Activated CD8-positive, alpha-beta memory T cell treated with anti-CD3 and anti-CD28 coated beads, Interleukin-2, amount 10 ng/mL, durations not matched to agents 7 days and 5 days (primary cell): ENCODE measurements around the gene BDH1. TPM values are rescaled to one million over a fixed set of nuclear protein-coding genes. Genes with fewer than 3 reads are reported as not detected.
"Not testable (repeated sequence)": the region's sequence is repeated elsewhere in the genome, so short reads cannot be mapped to it uniquely, and the experiment has no call there.

Experiments
- ATAC-seq: fragments of 150-1000 bp; cut with Tn5 transposase; one replicate; pipeline ENCODE4 v1.10.0; 2021; ENCODE audit warnings: moderate library complexity
- CTCF ChIA-PET: fragments of 350-600 bp; sonication (Branson Sonifier 250); formaldehyde crosslinking; loops from one replicate; lab custom pipeline; 2021; ENCODE audit warnings: antibody characterized with exemption; lab: Charles Lee
- DNase-seq: peaks from one replicate; pipeline ENCODE4 v3.0.0-alpha.2; 2020
- H3K27ac Mint-ChIP-seq: one replicate; pipeline ENCODE4 v1.8.0; 2021; ENCODE audit warnings: mild to moderate bottlenecking, mixed read lengths
- H3K27me3 Mint-ChIP-seq: one replicate; pipeline ENCODE4 v1.8.0; 2021; ENCODE audit warnings: mixed read lengths
- H3K36me3 Mint-ChIP-seq: one replicate; pipeline ENCODE4 v1.8.0; 2021; ENCODE audit warnings: mild to moderate bottlenecking, mixed read lengths
- H3K4me1 Mint-ChIP-seq: one replicate; pipeline ENCODE4 v1.8.0; 2021; ENCODE audit warnings: mixed read lengths
- H3K4me3 Mint-ChIP-seq: one replicate; pipeline ENCODE4 v1.8.0; 2021; ENCODE audit warnings: mild to moderate bottlenecking, moderate library complexity, mixed read lengths
- H3K9me3 Mint-ChIP-seq: one replicate; pipeline ENCODE4 v1.8.0; 2022; ENCODE audit warnings: low read depth, mixed read lengths
- total RNA-seq, 2 experiments: library from RNA; stranded (reverse); gene quantifications; one replicate each; pipeline ENCODE4 v1.2.3, GENCODE V29; 2021

The BDH1 gene
- total RNA-seq, 2 experiments from 2014 or later = 75.8 to 80.9 TPM

GRCh38 chr3:197486861-197487260, 68.9 kb downstream of the BDH1 start:
- DNase-seq = no peak
- CTCF ChIA-PET = interaction anchor here (0.7 to 1.1 kb wide), 2 partner anchors 15 to 115 kb away, joined by 3 to 5 read pairs; no protein-coding TSS in a partner anchor
- ATAC-seq = no peak
- Mint-ChIP-seq H3K4me3 (no peak overlapping the region), H3K27me3 (peaks cover 24% of the 10 kb centered on the region), H3K9me3 (no peaks in the 10 kb centered on the region), H3K36me3 (no peaks in the 10 kb centered on the region), H3K4me1 (no peaks in the 10 kb centered on the region), H3K27ac (no peak overlapping the region)

GRCh38 chr3:197485143-197485542, 70.6 kb downstream of the BDH1 start:
- DNase-seq (no peak), ATAC-seq (no peak)
- no peaks in the 10 kb centered on the region for H3K4me1 Mint-ChIP-seq
- peaks cover 29% of the 10 kb centered on the region for H3K27me3 Mint-ChIP-seq
- H3K4me3 Mint-ChIP-seq = no peak overlapping the region
- no peaks in the 10 kb centered on the region for H3K9me3 Mint-ChIP-seq
- no peaks in the 10 kb centered on the region for H3K36me3 Mint-ChIP-seq
- H3K27ac Mint-ChIP-seq = no peak overlapping the region
- CTCF ChIA-PET = no interaction called here

DNA sequence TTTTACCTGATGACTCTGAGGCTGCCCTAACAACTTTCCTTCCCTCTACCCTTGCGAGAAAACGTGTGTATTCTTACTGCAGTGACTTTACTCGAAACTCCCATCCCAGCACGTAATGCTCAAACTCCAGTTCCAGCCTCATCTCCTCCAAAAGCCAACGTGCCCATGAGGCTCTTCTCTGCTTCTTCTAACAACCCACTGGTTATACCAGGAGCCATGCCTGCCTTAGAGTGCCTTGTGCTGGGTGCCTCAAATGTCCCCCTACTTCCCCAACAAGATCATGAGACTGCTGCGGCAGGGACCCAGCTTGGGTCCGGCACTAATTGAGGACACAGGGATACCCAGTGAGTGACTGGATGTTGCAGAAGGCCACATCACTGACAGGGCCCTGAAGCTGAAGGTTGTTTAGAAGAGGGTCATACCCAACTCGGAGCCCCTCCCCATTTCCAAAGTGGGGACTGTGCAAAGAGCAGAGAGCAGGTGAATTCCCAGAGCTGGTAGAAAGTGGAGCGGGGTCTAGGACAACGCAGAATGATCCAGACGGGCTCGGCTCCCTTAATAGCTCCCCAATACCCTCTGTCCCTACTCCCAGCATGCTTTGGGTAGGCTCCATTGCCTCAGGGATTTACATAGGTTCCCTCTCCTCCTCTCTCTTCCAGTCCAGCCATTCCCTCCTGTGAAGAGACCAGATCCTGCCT, 71.4 kb downstream of the BDH1 start:
- H3K27ac Mint-ChIP-seq = no peak overlapping the region
- no peaks in the 10 kb centered on the region for H3K36me3 Mint-ChIP-seq
- H3K27me3 Mint-ChIP-seq = peaks cover 35% of the 10 kb centered on the region
- ATAC-seq = no peak
- H3K4me3 Mint-ChIP-seq = no peak overlapping the region
- CTCF ChIA-PET = no interaction called here
- no peak for DNase-seq
- H3K9me3 Mint-ChIP-seq = no peaks in the 10 kb centered on the region
- no peaks in the 10 kb centered on the region for H3K4me1 Mint-ChIP-seq

DNA sequence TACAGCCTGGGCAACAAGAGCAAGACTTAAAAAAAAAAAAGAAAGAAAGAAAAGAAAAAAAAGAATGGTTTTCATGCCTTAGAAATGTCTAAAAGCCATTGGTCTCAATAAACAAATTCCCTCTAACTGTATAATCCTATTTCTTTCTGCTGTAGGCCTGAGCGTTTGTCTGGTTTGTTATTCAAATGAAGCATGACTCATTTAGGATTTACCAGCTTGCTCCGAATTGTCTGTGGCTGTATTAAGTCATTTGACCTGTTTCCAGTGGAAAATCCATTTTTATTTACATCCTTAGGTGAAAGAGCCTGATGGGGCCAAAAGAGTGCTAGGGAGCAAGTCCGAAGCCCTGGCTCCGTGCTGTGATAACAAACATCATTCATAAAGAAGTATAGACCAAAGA, 73.8 kb downstream of the BDH1 start:
- no peak for ATAC-seq
- CTCF ChIA-PET = no interaction called here

GRCh38 chr3:197480320-197480719, 75.4 kb downstream of the BDH1 start:
- CTCF ChIA-PET = interaction anchor here (1.8 kb wide), 2 partner anchors 29 to 223 kb away, joined by 4 to 5 read pairs; no protein-coding TSS in a partner anchor
- H3K27me3 Mint-ChIP-seq = peaks cover 31% of the 10 kb centered on the region
- ATAC-seq (no peak), DNase-seq (no peak)
- H3K4me3 Mint-ChIP-seq = no peak overlapping the region
- peaks cover 1% of the 10 kb centered on the region for H3K36me3 Mint-ChIP-seq
- H3K27ac Mint-ChIP-seq = no peak overlapping the region
- H3K9me3 Mint-ChIP-seq = no peaks in the 10 kb centered on the region
- no peaks in the 10 kb centered on the region for H3K4me1 Mint-ChIP-seq

More for the DNA sequence above, 73.8 kb downstream of the BDH1 start:
- DNase-seq = no peak
- Mint-ChIP-seq H3K4me3 (no peak overlapping the region), H3K9me3 (no peaks in the 10 kb centered on the region), H3K4me1 (no peaks in the 10 kb centered on the region), H3K27me3 (peaks cover 31% of the 10 kb centered on the region), H3K27ac (no peak overlapping the region), H3K36me3 (no peaks in the 10 kb centered on the region)

DNA sequence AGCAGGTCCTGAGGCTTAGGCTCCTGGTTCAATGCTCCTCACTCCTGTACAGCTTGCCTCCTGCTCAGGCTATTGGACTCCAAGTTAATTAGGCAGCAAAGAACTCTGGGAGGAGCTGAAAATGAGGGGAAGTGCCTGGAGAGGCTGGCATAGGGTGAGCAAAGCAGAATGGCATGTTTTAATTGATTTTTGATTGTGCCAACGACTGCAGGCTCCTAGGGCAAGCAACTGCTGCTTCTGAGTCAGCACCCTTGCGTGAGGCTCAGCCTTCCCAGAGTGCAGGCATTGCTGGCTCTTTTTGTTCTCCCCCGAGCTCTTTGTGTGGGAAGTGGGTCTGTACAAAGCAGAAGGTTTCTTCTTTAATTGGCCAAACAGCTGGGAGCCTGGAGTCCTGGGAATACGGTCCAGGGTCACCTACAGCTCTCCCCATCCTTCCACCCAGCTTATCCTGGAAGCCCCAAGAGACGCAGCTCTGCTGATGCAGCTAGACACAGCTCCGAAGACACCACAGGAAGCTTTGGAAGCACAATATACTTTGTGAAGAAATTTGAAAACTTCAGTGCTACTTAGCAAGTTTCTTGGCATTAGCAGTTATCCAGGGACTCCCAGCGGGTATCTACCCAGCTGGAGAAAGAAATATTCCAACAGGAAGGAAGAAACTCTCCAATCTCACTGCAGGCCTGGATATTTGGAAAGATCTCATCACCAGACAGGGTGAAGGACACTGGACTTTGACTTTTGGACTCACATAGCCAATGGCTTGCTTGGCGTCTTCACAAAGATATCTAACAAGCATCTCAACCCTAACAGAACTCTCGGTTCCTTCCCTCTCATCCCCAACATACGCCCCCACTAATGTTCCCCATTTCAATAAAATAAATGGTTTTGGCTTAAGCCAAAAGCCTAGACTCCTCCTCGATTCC, 76.8 kb downstream of the BDH1 start:
- CTCF ChIA-PET = no interaction called here
- Mint-ChIP-seq H3K36me3 (peaks cover 1% of the 10 kb centered on the region), H3K4me3 (no peak overlapping the region), H3K27ac (no peak overlapping the region), H3K4me1 (no peaks in the 10 kb centered on the region), H3K27me3 (peaks cover 35% of the 10 kb centered on the region), H3K9me3 (no peaks in the 10 kb centered on the region)
- ATAC-seq = no peak
- no peak for DNase-seq

DNA sequence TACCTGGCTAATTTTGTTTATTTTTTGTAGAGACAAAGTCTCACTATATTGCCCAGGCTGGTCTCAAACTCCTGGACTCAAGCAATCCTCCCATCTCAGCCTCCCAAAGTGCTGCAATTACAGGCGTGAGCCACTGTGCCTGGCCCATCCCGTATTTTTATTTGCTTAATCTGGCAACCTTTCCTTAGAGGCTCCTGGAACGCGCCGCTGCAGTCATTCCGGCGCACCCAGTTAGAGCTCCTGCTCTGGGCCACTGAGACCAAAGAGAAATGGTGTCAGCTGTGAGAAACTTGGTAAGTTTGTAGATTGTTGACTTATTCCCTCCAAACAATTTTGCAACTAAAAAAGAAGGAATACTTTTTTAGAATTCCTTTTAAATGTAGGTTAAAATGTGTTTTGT, 78.0 kb downstream of the BDH1 start:
- H3K4me1 Mint-ChIP-seq, CTCF ChIA-PET, H3K27ac Mint-ChIP-seq, H3K9me3 Mint-ChIP-seq, DNase-seq, ATAC-seq, H3K4me3 Mint-ChIP-seq, H3K36me3 Mint-ChIP-seq: not testable (repeated sequence)
- peaks cover 36% of the 10 kb centered on the region for H3K27me3 Mint-ChIP-seq

DNA sequence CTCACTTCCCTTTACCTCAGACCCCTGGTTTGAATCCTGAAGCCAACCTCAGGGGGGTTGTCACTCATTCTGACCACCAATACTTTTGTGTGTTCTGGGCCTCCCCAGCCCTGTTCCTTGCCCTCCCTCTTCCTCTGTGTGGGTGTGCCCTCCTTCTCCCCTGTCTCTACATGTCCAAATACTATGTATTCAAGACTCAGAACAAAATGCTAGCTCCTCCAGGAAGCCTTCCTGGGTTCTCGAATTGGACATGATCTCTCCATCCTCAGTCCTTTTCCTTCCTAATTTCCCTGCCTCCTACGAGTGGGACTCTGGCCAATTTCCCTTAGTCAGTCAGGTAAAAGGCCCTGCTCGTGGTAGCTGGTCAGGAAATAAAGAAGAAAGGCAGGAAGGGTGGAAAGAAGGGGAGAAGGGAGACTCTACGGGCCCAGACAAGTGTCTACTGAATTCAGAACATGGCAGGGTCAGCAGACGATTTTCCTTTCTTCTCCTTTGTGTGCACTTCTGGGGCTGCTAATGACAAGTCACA, 79.7 kb downstream of the BDH1 start:
- Mint-ChIP-seq H3K27ac (no peak overlapping the region), H3K9me3 (no peaks in the 10 kb centered on the region), H3K36me3 (peaks cover 1% of the 10 kb centered on the region), H3K4me1 (no peaks in the 10 kb centered on the region), H3K4me3 (no peak overlapping the region), H3K27me3 (peaks cover 33% of the 10 kb centered on the region)
- DNase-seq = no peak
- CTCF ChIA-PET = interaction anchor here (1.4 kb wide), 1 partner anchor 23 kb away, joined by 4 read pairs; no protein-coding TSS in a partner anchor
- ATAC-seq = no peak

- Mint-ChIP-seq H3K27me3 (peaks cover 36% of the 10 kb centered on the region), H3K9me3 (no peaks in the 10 kb centered on the region)
These were observed 80.3 kb downstream of the BDH1 start for GRCh38 chr3:197475514-197475913.

GRCh38 chr3:197472151-197472550, 83.6 kb downstream of the BDH1 start:
- DNase-seq (no peak), ATAC-seq (no peak)
- CTCF ChIA-PET = interaction anchor here (1.1 kb wide), 1 partner anchor 11 kb away, joined by 3 read pairs; no protein-coding TSS in a partner anchor
- Mint-ChIP-seq H3K27ac (no peak overlapping the region), H3K27me3 (peaks cover 56% of the 10 kb centered on the region), H3K9me3 (no peaks in the 10 kb centered on the region), H3K4me3 (no peak overlapping the region), H3K36me3 (peaks cover 1% of the 10 kb centered on the region), H3K4me1 (no peaks in the 10 kb centered on the region)

More at GRCh38 chr3:197475514-197475913, 80.3 kb downstream of the BDH1 start:
- ATAC-seq (no peak), DNase-seq (no peak)
- H3K27ac Mint-ChIP-seq = no peak overlapping the region
- H3K4me3 Mint-ChIP-seq = no peak overlapping the region
- peaks cover 1% of the 10 kb centered on the region for H3K36me3 Mint-ChIP-seq
- CTCF ChIA-PET = interaction anchor here (1.4 kb wide), 1 partner anchor 23 kb away, joined by 4 read pairs; no protein-coding TSS in a partner anchor
- no peaks in the 10 kb centered on the region for H3K4me1 Mint-ChIP-seq

- no peaks in the 10 kb centered on the region for H3K4me1 Mint-ChIP-seq
- H3K9me3 Mint-ChIP-seq = no peaks in the 10 kb centered on the region
- no peak overlapping the region for H3K4me3 Mint-ChIP-seq
- CTCF ChIA-PET = interaction anchor here (1.1 kb wide), 1 partner anchor 12 kb away, joined by 3 read pairs; no protein-coding TSS in a partner anchor
- H3K36me3 Mint-ChIP-seq = no peaks in the 10 kb centered on the region
- no peak overlapping the region for H3K27ac Mint-ChIP-seq
- no peak for DNase-seq
- H3K27me3 Mint-ChIP-seq = peaks cover 58% of the 10 kb centered on the region
- ATAC-seq = no peak
These were observed 84.4 kb downstream of the BDH1 start for GRCh38 chr3:197471221-197472010.

DNA sequence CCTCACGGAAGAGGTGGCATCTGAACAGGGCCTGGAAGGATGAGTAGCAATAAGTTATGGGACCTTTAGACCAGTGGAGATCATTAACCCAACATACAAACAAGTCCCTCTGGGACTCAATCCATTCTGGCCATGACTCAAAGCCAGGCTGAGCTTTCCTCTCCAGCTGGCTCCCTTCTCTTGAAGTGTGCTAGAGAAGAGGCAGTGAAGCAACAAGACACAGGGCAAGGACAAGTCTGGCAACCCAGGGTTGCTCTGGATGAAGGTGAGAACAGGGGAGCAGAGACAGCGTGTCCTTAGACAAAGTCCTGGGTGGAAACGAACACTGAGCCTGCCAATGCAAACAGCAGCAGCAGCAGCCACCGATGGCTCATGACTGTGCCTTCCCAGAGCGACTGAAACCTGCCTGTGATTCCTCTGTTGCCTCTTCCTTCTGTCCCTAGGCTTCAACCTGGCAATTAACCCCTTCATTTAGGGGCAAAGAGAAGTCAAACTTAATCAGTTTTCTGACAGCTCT, 86.8 kb downstream of the BDH1 start:
- Mint-ChIP-seq H3K27me3 (peaks cover 68% of the 10 kb centered on the region), H3K36me3 (no peaks in the 10 kb centered on the region), H3K27ac (no peak overlapping the region), H3K4me3 (no peak overlapping the region), H3K9me3 (no peaks in the 10 kb centered on the region), H3K4me1 (no peaks in the 10 kb centered on the region)
- no peak for ATAC-seq
- CTCF ChIA-PET = no interaction called here
- no peak for DNase-seq
